ENCODE measurements around the gene CNPY1. TPM values are rescaled to one million over a fixed set of nuclear protein-coding genes. Genes with fewer than 3 reads are reported as not detected.

CNPY1 gene
- total RNA-seq, 1 experiment from 2014 or later: not detected

DNA sequence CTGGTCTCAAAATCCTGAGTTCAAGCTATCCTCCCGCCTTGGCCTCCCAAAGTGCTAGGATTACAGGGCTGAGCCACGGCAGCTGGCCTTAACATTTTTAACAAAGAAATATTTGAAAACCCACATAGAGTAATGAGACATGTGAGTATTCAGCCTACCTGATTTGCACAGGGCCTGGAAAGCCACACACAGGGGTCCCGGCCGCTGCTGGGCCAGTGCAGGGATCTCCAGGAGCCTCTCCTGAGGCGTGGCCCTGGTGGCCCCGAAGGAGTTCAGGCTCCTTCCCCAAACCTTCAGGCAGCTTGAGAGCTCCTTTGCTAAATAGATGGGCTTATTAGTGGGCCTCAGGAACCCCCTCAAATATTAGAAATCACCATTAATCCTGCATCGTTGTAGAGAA, 18.7 kb downstream of the CNPY1 start:
- no peaks in the 10 kb centered on the region for H3K36me3 Mint-ChIP-seq (ENCODE audit: insufficient read depth, unreplicated experiment)
- Histone ChIP-seq H3K4me1 (peaks cover 18% of the 10 kb centered on the region; the same call in 1 of the 2 replicates), H3K36me3 (ENCODE audit: control insufficient read depth, insufficient read depth, low read length) (no peaks in the 10 kb centered on the region), H3K4me3 (ENCODE audit: low read depth, low read length) (no peak overlapping the region), H3K27me3 (replicated peaks; ENCODE audit: control insufficient read depth, insufficient read depth, low read length) (no peaks in the 10 kb centered on the region), H3K9me3 (no peaks in the 10 kb centered on the region)
- TF ChIP-seq, protein P1, sequence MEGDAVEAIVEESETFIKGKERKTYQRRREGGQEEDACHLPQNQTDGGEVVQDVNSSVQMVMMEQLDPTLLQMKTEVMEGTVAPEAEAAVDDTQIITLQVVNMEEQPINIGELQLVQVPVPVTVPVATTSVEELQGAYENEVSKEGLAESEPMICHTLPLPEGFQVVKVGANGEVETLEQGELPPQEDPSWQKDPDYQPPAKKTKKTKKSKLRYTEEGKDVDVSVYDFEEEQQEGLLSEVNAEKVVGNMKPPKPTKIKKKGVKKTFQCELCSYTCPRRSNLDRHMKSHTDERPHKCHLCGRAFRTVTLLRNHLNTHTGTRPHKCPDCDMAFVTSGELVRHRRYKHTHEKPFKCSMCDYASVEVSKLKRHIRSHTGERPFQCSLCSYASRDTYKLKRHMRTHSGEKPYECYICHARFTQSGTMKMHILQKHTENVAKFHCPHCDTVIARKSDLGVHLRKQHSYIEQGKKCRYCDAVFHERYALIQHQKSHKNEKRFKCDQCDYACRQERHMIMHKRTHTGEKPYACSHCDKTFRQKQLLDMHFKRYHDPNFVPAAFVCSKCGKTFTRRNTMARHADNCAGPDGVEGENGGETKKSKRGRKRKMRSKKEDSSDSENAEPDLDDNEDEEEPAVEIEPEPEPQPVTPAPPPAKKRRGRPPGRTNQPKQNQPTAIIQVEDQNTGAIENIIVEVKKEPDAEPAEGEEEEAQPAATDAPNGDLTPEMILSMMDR (IDR thresholded peaks at IDR 0.05; ENCODE audit: insufficient read depth in 1 of 2, low read depth in 1 of 2, low read length in 1 of 2, severe bottlenecking in 1 of 2, unreplicated experiment in 1 of 2): no peak
- H3K27ac Mint-ChIP-seq (ENCODE audit: unreplicated experiment): no peak overlapping the region
- H3K4me3 Mint-ChIP-seq (ENCODE audit: unreplicated experiment): no peak overlapping the region
- POLR2A ChIA-PET: no interaction called here
- H3K9me3 Mint-ChIP-seq (ENCODE audit: unreplicated experiment): no peaks in the 10 kb centered on the region
- H3K4me1 Mint-ChIP-seq (ENCODE audit: low read depth, unreplicated experiment): peaks cover 7% of the 10 kb centered on the region
- peaks cover 2% of the 10 kb centered on the region for H3K27me3 Mint-ChIP-seq (ENCODE audit: insufficient read depth, unreplicated experiment)
- BruUV-seq (replicated peaks): no TSS peak
- intact Hi-C loops (cut with micrococcal nuclease; ENCODE audit: unreplicated experiment): loop anchor here (10.0 kb wide), 1 partner anchor 603 kb away; no protein-coding TSS in a partner anchor
- CTCF ChIA-PET: interaction anchor here (0.7 to 0.8 kb wide), 2 partner anchors 11 to 148 kb away, joined by 3 to 4 read pairs; no protein-coding TSS in a partner anchor
- DNase-seq: no peak

DNA sequence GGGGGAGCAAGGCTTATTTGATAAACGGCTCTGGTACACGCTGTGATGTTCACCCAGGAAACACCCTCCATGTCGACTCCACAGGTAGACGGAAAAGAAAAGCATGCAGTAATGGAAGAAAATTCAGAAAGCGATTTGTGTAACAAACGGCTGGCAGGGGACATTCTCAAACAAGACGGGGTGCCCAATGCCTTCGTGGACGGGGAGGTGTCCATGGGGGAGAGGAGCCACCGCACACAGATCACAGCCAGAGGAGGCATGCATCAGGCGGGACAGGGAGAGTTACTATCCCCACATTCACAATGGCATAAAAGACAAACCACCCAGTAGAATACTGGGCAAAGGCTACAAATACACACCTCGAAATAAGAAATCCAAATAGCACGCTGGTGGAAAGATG, 20.1 kb downstream of the CNPY1 start:
- Histone ChIP-seq H3K4me3 (ENCODE audit: low read depth, low read length) (no peak overlapping the region), H3K36me3 (ENCODE audit: control insufficient read depth, insufficient read depth, low read length) (no peaks in the 10 kb centered on the region), H3K9me3 (no peaks in the 10 kb centered on the region), H3K27me3 (replicated peaks; ENCODE audit: control insufficient read depth, insufficient read depth, low read length) (no peaks in the 10 kb centered on the region), H3K4me1 (peaks cover 7% of the 10 kb centered on the region; the same call in 1 of the 2 replicates)
- TF ChIP-seq, protein P1 (IDR thresholded peaks at IDR 0.05; ENCODE audit: insufficient read depth in 1 of 2, low read depth in 1 of 2, low read length in 1 of 2, severe bottlenecking in 1 of 2, unreplicated experiment in 1 of 2): no peak
- Mint-ChIP-seq H3K4me3 (ENCODE audit: unreplicated experiment) (no peak overlapping the region), H3K9me3 (ENCODE audit: unreplicated experiment) (no peaks in the 10 kb centered on the region), H3K36me3 (ENCODE audit: insufficient read depth, unreplicated experiment) (no peaks in the 10 kb centered on the region), H3K27ac (ENCODE audit: unreplicated experiment) (no peak overlapping the region), H3K4me1 (ENCODE audit: low read depth, unreplicated experiment) (peaks cover 7% of the 10 kb centered on the region), H3K27me3 (ENCODE audit: insufficient read depth, unreplicated experiment) (peaks cover 2% of the 10 kb centered on the region)
- BruUV-seq (replicated peaks): no TSS peak
- intact Hi-C loops (cut with micrococcal nuclease; ENCODE audit: unreplicated experiment): loop anchor here (1.0 to 10.0 kb wide), 3 partner anchors 114 to 601 kb away; no protein-coding TSS in a partner anchor
- ChIA-PET POLR2A (no interaction called here), CTCF (no interaction called here)
- no peak for DNase-seq

- H3K27me3 ChIP-seq (replicated peaks; ENCODE audit: control insufficient read depth, insufficient read depth, low read length): no peaks in the 10 kb centered on the region
- CTCF ChIA-PET: no interaction called here
Observed at GRCh38 chr7:155524018-155524556, 22.3 kb downstream of the CNPY1 start.

More at GRCh38 chr7:155524018-155524556, 22.3 kb downstream of the CNPY1 start:
- no peak for DNase-seq
- POLR2A ChIA-PET: no interaction called here
- intact Hi-C loops (cut with micrococcal nuclease; ENCODE audit: unreplicated experiment): loop anchor here (10.0 kb wide), 1 partner anchor 599 kb away; no protein-coding TSS in a partner anchor
- Histone ChIP-seq H3K4me3 (ENCODE audit: low read depth, low read length) (no peak overlapping the region), H3K36me3 (ENCODE audit: control insufficient read depth, insufficient read depth, low read length) (no peaks in the 10 kb centered on the region), H3K4me1 (no peaks in the 10 kb centered on the region), H3K9me3 (no peaks in the 10 kb centered on the region)
- H3K4me3 Mint-ChIP-seq (ENCODE audit: unreplicated experiment): no peak overlapping the region
- no TSS peak for BruUV-seq (replicated peaks)
- H3K36me3 Mint-ChIP-seq (ENCODE audit: insufficient read depth, unreplicated experiment): no peaks in the 10 kb centered on the region
- H3K27ac Mint-ChIP-seq (ENCODE audit: unreplicated experiment): no peak overlapping the region
- no peaks in the 10 kb centered on the region for H3K4me1 Mint-ChIP-seq (ENCODE audit: low read depth, unreplicated experiment)
- H3K9me3 Mint-ChIP-seq (ENCODE audit: unreplicated experiment): no peaks in the 10 kb centered on the region
- TF ChIP-seq, protein P1 (IDR thresholded peaks at IDR 0.05; ENCODE audit: insufficient read depth in 1 of 2, low read depth in 1 of 2, low read length in 1 of 2, severe bottlenecking in 1 of 2, unreplicated experiment in 1 of 2): no peak
- H3K27me3 Mint-ChIP-seq (ENCODE audit: insufficient read depth, unreplicated experiment): peaks cover 2% of the 10 kb centered on the region

All from Caco-2 (cell line).